IMR-90 (cell line): ENCODE data around the gene TCERG1.

ENCODE experiments used
- CEBPB ChIP-seq: IDR thresholded peaks from 2 replicates; pipeline ENCODE4 v1.6.1; 2012; ENCODE audit warnings: low read depth, low read length, improper control_type of control experiment
- CTCF ChIP-seq: conservative IDR thresholded peaks from 2 replicates; pipeline ENCODE4 v1.5.1; 2012; ENCODE audit warnings: mild to moderate bottlenecking, low read depth, low read length, improper control_type of control experiment
- FOS ChIP-seq: fragments of 150-350 bp; IDR thresholded peaks from 2 replicates; pipeline ENCODE4 v1.6.1; 2016; ENCODE audit warnings: low read depth, low read length
- MAFK ChIP-seq: IDR thresholded peaks from 2 replicates; pipeline ENCODE4 v1.6.1; 2012; ENCODE audit warnings: low read depth, low read length, improper control_type of control experiment
- POLR2A ChIP-seq: IDR thresholded peaks from 2 replicates; pipeline ENCODE4 v1.6.1; 2012; ENCODE audit warnings: mild to moderate bottlenecking, low read depth, low read length
- SMC3 ChIP-seq: fragments of 150-350 bp; IDR thresholded peaks from 2 replicates; pipeline ENCODE4 v1.6.1; 2016; ENCODE audit warnings: low read depth, mild to moderate bottlenecking, antibody characterized with exemption, low read length, moderate library complexity
- TF ChIP-seq, protein P1 (sequence below): fragments of 150-350 bp; IDR thresholded peaks from 2 replicates; pipeline ENCODE4 v1.6.1; 2016; ENCODE audit warnings: low read depth, mild to moderate bottlenecking, low read length, moderate library complexity, borderline replicate concordance

GRCh38 chr5:146539973-146540372, 92.8 kb downstream of the TCERG1 start:
- TF ChIP-seq FOS (no peak), CTCF (no peak), POLR2A (no peak), CEBPB (no peak), SMC3 (no peak), MAFK (no peak)
- TF ChIP-seq, protein P1, sequence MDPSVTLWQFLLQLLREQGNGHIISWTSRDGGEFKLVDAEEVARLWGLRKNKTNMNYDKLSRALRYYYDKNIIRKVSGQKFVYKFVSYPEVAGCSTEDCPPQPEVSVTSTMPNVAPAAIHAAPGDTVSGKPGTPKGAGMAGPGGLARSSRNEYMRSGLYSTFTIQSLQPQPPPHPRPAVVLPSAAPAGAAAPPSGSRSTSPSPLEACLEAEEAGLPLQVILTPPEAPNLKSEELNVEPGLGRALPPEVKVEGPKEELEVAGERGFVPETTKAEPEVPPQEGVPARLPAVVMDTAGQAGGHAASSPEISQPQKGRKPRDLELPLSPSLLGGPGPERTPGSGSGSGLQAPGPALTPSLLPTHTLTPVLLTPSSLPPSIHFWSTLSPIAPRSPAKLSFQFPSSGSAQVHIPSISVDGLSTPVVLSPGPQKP = no peak
